T-cell (primary cell): ENCODE results near the gene UCHL5. TPM values are rescaled to one million over a fixed set of nuclear protein-coding genes. Genes with fewer than 3 reads are reported as not detected.

ENCODE experiments used
- ATAC-seq, 4 experiments: fragments of 200-7000 bp in 3 of 4; fragments of 150-1000 bp in 1 of 4; cut with Tn5 transposase; replicated peaks in 1 of 4; 1 replicate in 3 of 4; 2 replicates in 1 of 4; pipeline ENCODE4 v1.10.0; 2021; ENCODE audit warnings: moderate library complexity in 3 of 4, mild to moderate bottlenecking in 2 of 4, moderate number of reproducible peaks in 1 of 4
- CTCF ChIA-PET, 2 donors: fragments of 300-600 bp; sonication (Branson Sonifier 250); formaldehyde crosslinking; loops; one replicate each; lab custom pipeline; 2022; ENCODE audit warnings: antibody characterized with exemption in 2 of 2; lab: Charles Lee
- POLR2A ChIA-PET, 2 donors: fragments of 300-600 bp; sonication (Branson Sonifier 250); formaldehyde crosslinking; loops; one replicate each; lab custom pipeline; 2022; ENCODE audit warnings: antibody characterized with exemption in 2 of 2; lab: Charles Lee
- DNase-seq, 35 experiments: peaks; one replicate each; pipeline versions ENCODE4 v3.0.0 to v3.0.0-alpha.2; 2013 to 2023
- H3K27ac ChIP-seq: one replicate; pipeline ENCODE4 v1.5.1; 2013; ENCODE audit warnings: low read length
- H3K27me3 ChIP-seq, 2 experiments: replicated peaks in 1 of 2; 1 replicate in 1 of 2; 2 replicates in 1 of 2; pipeline versions ENCODE4 v1.6.1 to v1.7.0; 2013; ENCODE audit warnings: low read length in 1 of 2, mixed read lengths in 1 of 2; ENCODE audit not compliant: control insufficient read depth in 2 of 2, insufficient read depth in 2 of 2; ENCODE audit errors: extremely low read depth in 1 of 2
- H3K36me3 ChIP-seq, 2 donors: 1 replicate in 1 of 2; 2 replicates in 1 of 2; pipeline versions ENCODE4 v1.6.1 to v1.7.0; 2013; ENCODE audit warnings: low read length in 1 of 2; ENCODE audit not compliant: control insufficient read depth in 2 of 2, insufficient read depth in 1 of 2; ENCODE audit errors: extremely low read depth in 1 of 2
- H3K4me1 ChIP-seq, 2 experiments: 1 replicate in 1 of 2; 2 replicates in 1 of 2; pipeline versions ENCODE4 v1.6.1 to v1.7.0; 2013; ENCODE audit warnings: low read length in 2 of 2, mixed read lengths in 1 of 2; ENCODE audit not compliant: insufficient read depth in 2 of 2, control insufficient read depth in 1 of 2; ENCODE audit errors: extremely low read depth in 1 of 2
- H3K4me3 ChIP-seq, 2 donors: 1 replicate in 1 of 2; 2 replicates in 1 of 2; pipeline versions ENCODE4 v1.5.1 to v1.7.0; 2013; ENCODE audit warnings: mild to moderate bottlenecking in 2 of 2, low read length in 1 of 2, moderate library complexity in 1 of 2; ENCODE audit not compliant: control insufficient read depth in 1 of 2; ENCODE audit errors: extremely low read depth in 1 of 2
- H3K9me3 ChIP-seq: 2 replicates; pipeline ENCODE4 v1.7.0; 2013
- H3K27ac Mint-ChIP-seq, 2 donors: one replicate each; pipeline ENCODE4 v1.8.0; 2020 to 2021; ENCODE audit warnings: mild to moderate bottlenecking in 2 of 2, mixed read lengths in 2 of 2
- H3K27me3 Mint-ChIP-seq, 2 donors: one replicate each; pipeline ENCODE4 v1.8.0; 2021 to 2022; ENCODE audit warnings: mixed read lengths in 2 of 2
- H3K36me3 Mint-ChIP-seq: one replicate; pipeline ENCODE4 v1.8.0; 2021; ENCODE audit warnings: mixed read lengths
- H3K4me1 Mint-ChIP-seq, 3 donors: one replicate each; pipeline ENCODE4 v1.8.0; 2020 to 2022; ENCODE audit warnings: mixed read lengths in 3 of 3, mild to moderate bottlenecking in 1 of 3
- H3K4me3 Mint-ChIP-seq, 3 donors: one replicate each; pipeline ENCODE4 v1.8.0; 2020 to 2022; ENCODE audit warnings: mild to moderate bottlenecking in 3 of 3, mixed read lengths in 3 of 3, moderate library complexity in 3 of 3
- H3K9me3 Mint-ChIP-seq, 3 donors: one replicate each; pipeline ENCODE4 v1.8.0; 2020 to 2022; ENCODE audit warnings: mixed read lengths in 3 of 3
- WGBS: methylation state at CpG from one replicate; pipeline ENCODE4 v1.1.5; 2013; ENCODE audit warnings: missing lambda C conversion rate; ENCODE audit not compliant: insufficient coverage; 5-methylcytosine and 5-hydroxymethylcytosine counted together
- total RNA-seq, 35 experiments: library from RNA in 6 of 35; stranded (reverse) in 6 of 35; fragments of 120-200 nt in 1 of 35; gene quantifications; one replicate each; pipeline versions ENCODE4 v1.2.1 to v1.2.4 and lab custom pipeline; 2013 to 2026

UCHL5 gene
- total RNA-seq, 5 donors from 2014 or later (not counting 1 experiment from before 2014, with no cell fraction given): 20.8 to 32.2 (median 27.1) TPM

DNA sequence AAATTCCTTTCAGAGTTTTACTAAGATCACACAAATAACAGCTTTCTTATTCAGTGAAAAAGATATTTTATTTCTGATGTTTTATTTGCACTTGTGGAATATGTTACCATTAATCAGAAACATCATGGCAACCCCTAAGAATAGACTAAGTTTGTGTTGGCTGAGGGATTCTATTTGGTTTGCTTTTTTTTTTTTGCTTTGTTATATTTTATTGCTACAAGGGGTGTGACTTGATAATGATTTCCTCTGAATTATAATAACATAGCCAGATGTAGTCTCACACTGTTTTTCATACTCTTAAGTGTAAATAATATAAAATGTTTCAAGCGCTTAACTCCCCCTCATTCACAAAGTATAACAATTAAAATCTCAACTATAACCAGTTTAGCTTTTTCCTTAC, 26.1 kb upstream of the UCHL5 start:
- POLR2A ChIA-PET: interaction anchor here in 1 of 2 donors (0.6 kb wide), 2 partner anchors 26 to 1225 kb away, joined by 3 to 4 read pairs; no protein-coding TSS in a partner anchor
- no peak overlapping the region for H3K27ac Mint-ChIP-seq

GRCh38 chr1:193083365-193084088, 24.4 kb upstream of the UCHL5 start:
- CTCF ChIA-PET: interaction anchor here (0.7 kb wide), 2 partner anchors 279 to 1693 kb away, joined by 3 read pairs; no protein-coding TSS in a partner anchor
- no peak overlapping the region for H3K27ac Mint-ChIP-seq
- DNase-seq (no peak), ATAC-seq (no peak)
- 93% methylated on average over 4 of the region's 6 CpGs for WGBS
- Histone ChIP-seq H3K27ac (no peak overlapping the region), H3K36me3 (peaks cover 0 to 50% of the 10 kb centered on the region in 2 donors), H3K9me3 (no peaks in the 10 kb centered on the region), H3K27me3 (no peaks in the 10 kb centered on the region), H3K4me1 (no peaks in the 10 kb centered on the region), H3K4me3 (no peak overlapping the region)
- H3K9me3 Mint-ChIP-seq: no peaks in the 10 kb centered on the region
- peaks cover 49% of the 10 kb centered on the region for H3K36me3 Mint-ChIP-seq
- POLR2A ChIA-PET: interaction anchor here in 1 of 2 donors (0.6 kb wide), 1 partner anchor 17 kb away, joined by 3 read pairs; no protein-coding TSS in a partner anchor
- no peaks in the 10 kb centered on the region for H3K4me1 Mint-ChIP-seq
- no peak overlapping the region for H3K4me3 Mint-ChIP-seq
- H3K27me3 Mint-ChIP-seq: no peaks in the 10 kb centered on the region

More for the DNA sequence above, 26.1 kb upstream of the UCHL5 start:
- DNase-seq (no peak), ATAC-seq (no peak)
- Mint-ChIP-seq H3K27me3 (no peaks in the 10 kb centered on the region), H3K4me3 (no peak overlapping the region), H3K9me3 (no peaks in the 10 kb centered on the region), H3K4me1 (no peaks in the 10 kb centered on the region), H3K36me3 (peaks cover 41% of the 10 kb centered on the region)
- Histone ChIP-seq H3K9me3 (no peaks in the 10 kb centered on the region), H3K4me1 (no peaks in the 10 kb centered on the region), H3K27ac (no peak overlapping the region), H3K4me3 (no peak overlapping the region), H3K27me3 (no peaks in the 10 kb centered on the region), H3K36me3 (peaks cover 0 to 44% of the 10 kb centered on the region in 2 donors)
- CTCF ChIA-PET: interaction anchor here in 1 of 2 donors (0.7 kb wide), 1 partner anchor 28 kb away, joined by 3 read pairs; no protein-coding TSS in a partner anchor
- no CpG with 5 or more reads among the region's 1 CpG for WGBS

GRCh38 chr1:193079187-193079586, 20.0 kb upstream of the UCHL5 start:
- ATAC-seq (no peak), DNase-seq (no peak)
- CTCF ChIA-PET: interaction anchor here in 1 of 2 donors (0.6 kb wide), 2 partner anchors 42 to 60 kb away, joined by 3 read pairs; no protein-coding TSS in a partner anchor
- H3K27ac ChIP-seq: no peak overlapping the region
- H3K36me3 Mint-ChIP-seq: peaks cover 56% of the 10 kb centered on the region
- no peaks in the 10 kb centered on the region for H3K9me3 Mint-ChIP-seq
- no CpG with 5 or more reads among the region's 3 CpGs for WGBS
- no peaks in the 10 kb centered on the region for H3K27me3 Mint-ChIP-seq
- H3K27me3 ChIP-seq: no peaks in the 10 kb centered on the region
- H3K4me1 Mint-ChIP-seq: peaks cover 9 to 15% (median 11%) of the 10 kb centered on the region in 3 donors
- H3K36me3 ChIP-seq: peaks cover 0 to 49% of the 10 kb centered on the region in 2 donors
- H3K4me3 Mint-ChIP-seq: no peak overlapping the region
- no peak overlapping the region for H3K27ac Mint-ChIP-seq
- POLR2A ChIA-PET: interaction anchor here in 1 of 2 donors (0.6 kb wide), 1 partner anchor 13 kb away, joined by 5 read pairs; no protein-coding TSS in a partner anchor
- no peaks in the 10 kb centered on the region for H3K9me3 ChIP-seq
- no peaks in the 10 kb centered on the region for H3K4me1 ChIP-seq
- no peak overlapping the region for H3K4me3 ChIP-seq

- Histone ChIP-seq H3K4me1 (no peaks in the 10 kb centered on the region), H3K9me3 (no peaks in the 10 kb centered on the region), H3K27ac (no peak overlapping the region), H3K27me3 (no peaks in the 10 kb centered on the region), H3K4me3 (no peak overlapping the region), H3K36me3 (peaks cover 0 to 37% of the 10 kb centered on the region in 2 donors)
- ATAC-seq (no peak), DNase-seq (no peak)
- H3K4me1 Mint-ChIP-seq: peaks cover 9 to 16% (median 13%) of the 10 kb centered on the region in 3 donors
- H3K27ac Mint-ChIP-seq: no peak overlapping the region
- no peak overlapping the region for H3K4me3 Mint-ChIP-seq
- H3K27me3 Mint-ChIP-seq: no peaks in the 10 kb centered on the region
- H3K36me3 Mint-ChIP-seq: peaks cover 55% of the 10 kb centered on the region
- H3K9me3 Mint-ChIP-seq: no peaks in the 10 kb centered on the region
- POLR2A ChIA-PET: interaction anchor here (0.6 kb wide), 2 partner anchors 20 to 1035 kb away, joined by 3 read pairs; no protein-coding TSS in a partner anchor
- CTCF ChIA-PET: no interaction called here
Observed at GRCh38 chr1:193077991-193078390, 18.8 kb upstream of the UCHL5 start.

DNA sequence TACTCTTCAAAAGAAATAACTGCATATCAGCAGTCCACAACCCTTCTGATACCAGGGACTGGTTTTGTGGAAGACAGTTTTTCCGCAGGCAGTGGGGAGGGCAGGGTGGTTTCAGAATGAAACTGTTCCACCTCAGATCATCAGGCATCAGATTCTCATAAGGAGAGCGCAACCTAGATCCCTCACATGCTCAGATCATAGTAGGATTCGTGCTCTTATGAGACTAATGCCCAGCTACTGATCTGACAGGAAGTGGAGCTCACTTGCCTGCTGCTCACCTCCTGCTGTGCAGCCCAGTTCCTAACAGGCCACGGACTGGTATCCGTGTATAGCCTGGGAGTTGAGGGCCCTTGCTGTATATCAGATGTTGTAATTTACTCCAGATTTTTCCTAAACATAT, 11.8 kb upstream of the UCHL5 start:
- WGBS: 38% methylated on average over 2 of the region's 5 CpGs
- CTCF ChIA-PET: interaction anchor here in 1 of 2 donors (1.6 kb wide), 1 partner anchor 12 kb away, joined by 7 read pairs; the partner anchor contains the start of genes RO60 and UCHL5
- Mint-ChIP-seq H3K9me3 (no peaks in the 10 kb centered on the region), H3K36me3 (peaks cover 27% of the 10 kb centered on the region), H3K27ac (peak overlapping the region; percentile 67 to 85), H3K4me3 (peak overlapping the region in 1 of 3 donors; percentile 17), H3K27me3 (no peaks in the 10 kb centered on the region), H3K4me1 (peaks cover 43 to 60% (median 58%) of the 10 kb centered on the region in 3 donors)
- POLR2A ChIA-PET: interaction anchor here in 1 of 2 donors (0.7 kb wide), 1 partner anchor 485 kb away, joined by 3 read pairs; no protein-coding TSS in a partner anchor
- peaks cover 2 to 7% of the 10 kb centered on the region in 2 experiments for H3K4me1 ChIP-seq
- H3K36me3 ChIP-seq: peaks cover 0 to 2% of the 10 kb centered on the region in 2 donors
- peak overlapping the region; percentile 27 for H3K27ac ChIP-seq
- no peaks in the 10 kb centered on the region for H3K27me3 ChIP-seq
- H3K4me3 ChIP-seq: no peak overlapping the region
- H3K9me3 ChIP-seq: no peaks in the 10 kb centered on the region
- peak in 4 of 35 experiments; percentile 3 to 33 (median 4) for DNase-seq
- peak; percentile 23 to 65 (median 56) for ATAC-seq

- no peaks in the 10 kb centered on the region for H3K27me3 Mint-ChIP-seq
- peak overlapping the region; percentile 64 to 79 for H3K27ac Mint-ChIP-seq
- Histone ChIP-seq H3K4me1 (peaks cover 2 to 7% of the 10 kb centered on the region in 2 experiments), H3K27me3 (no peaks in the 10 kb centered on the region), H3K36me3 (peaks cover 0 to 2% of the 10 kb centered on the region in 2 donors), H3K27ac (peak overlapping the region; percentile 63), H3K4me3 (no peak overlapping the region), H3K9me3 (no peaks in the 10 kb centered on the region)
- DNase-seq (peak in 1 of 35 experiments; percentile 32), ATAC-seq (peak in 1 of 4 experiments; percentile 45)
- CTCF ChIA-PET: interaction anchor here in 1 of 2 donors (1.6 kb wide), 1 partner anchor 12 kb away, joined by 7 read pairs; the partner anchor contains the start of genes RO60 and UCHL5
- peak overlapping the region in 2 of 3 donors; percentile 19 to 21 for H3K4me3 Mint-ChIP-seq
- 80% methylated on average over 1 of the region's 2 CpGs for WGBS
- peaks cover 48 to 61% (median 59%) of the 10 kb centered on the region in 3 donors for H3K4me1 Mint-ChIP-seq
- H3K36me3 Mint-ChIP-seq: peaks cover 24% of the 10 kb centered on the region
- no peaks in the 10 kb centered on the region for H3K9me3 Mint-ChIP-seq
- POLR2A ChIA-PET: interaction anchor here in 1 of 2 donors (0.6 kb wide), 1 partner anchor 117 kb away, joined by 3 read pairs; no protein-coding TSS in a partner anchor
Observed at GRCh38 chr1:193070386-193070753, 11.2 kb upstream of the UCHL5 start.
